ENCODE measurements around the gene PLCB1. TPM values are rescaled to one million over a fixed set of nuclear protein-coding genes. Genes with fewer than 3 reads are reported as not detected.
A peak's percentile ranks its signal among the peaks of the same experiment; 100 is the strongest.

Gene PLCB1
- polyA plus RNA-seq, 12 donors = 7.4 to 17.8 (median 10.6) TPM; not detected in 1

- DNase-seq = no peak
Measured at GRCh38 chr20:8296536-8296935, 164.5 kb downstream of the PLCB1 start.

GRCh38 chr20:8298426-8299043 lies 166.5 kb downstream of the PLCB1 start:
- no peak for DNase-seq

- no peak for DNase-seq
Measured at GRCh38 chr20:8299921-8300320, 167.9 kb downstream of the PLCB1 start.

GRCh38 chr20:8301655-8302054 lies 169.6 kb downstream of the PLCB1 start:
- DNase-seq = no peak

- no peak for DNase-seq
Measured at GRCh38 chr20:8303651-8304050, 171.6 kb downstream of the PLCB1 start.

- no peak for DNase-seq
Measured at GRCh38 chr20:8304124-8304816, 172.2 kb downstream of the PLCB1 start.

- peak; percentile 12 for DNase-seq
Measured at GRCh38 chr20:8305449-8305978, 173.4 kb downstream of the PLCB1 start.

- DNase-seq = no peak
Measured at GRCh38 chr20:8306937-8307336, 174.9 kb downstream of the PLCB1 start.

GRCh38 chr20:8309634-8310033 lies 177.6 kb downstream of the PLCB1 start:
- no peak for DNase-seq

GRCh38 chr20:8310618-8311017 lies 178.6 kb downstream of the PLCB1 start:
- DNase-seq = no peak

- no peak for DNase-seq
Measured at GRCh38 chr20:8313073-8313472, 181.0 kb downstream of the PLCB1 start.

- DNase-seq = no peak
Measured at GRCh38 chr20:8315639-8316573, 183.8 kb downstream of the PLCB1 start.

GRCh38 chr20:8317448-8317847 lies 185.4 kb downstream of the PLCB1 start:
- no peak for DNase-seq

- DNase-seq = no peak
Measured at GRCh38 chr20:8318965-8319625, 187.0 kb downstream of the PLCB1 start.

GRCh38 chr20:8320306-8320705 lies 188.2 kb downstream of the PLCB1 start:
- no peak for DNase-seq

GRCh38 chr20:8321001-8321400 lies 188.9 kb downstream of the PLCB1 start:
- DNase-seq = no peak

GRCh38 chr20:8322662-8323217 lies 190.7 kb downstream of the PLCB1 start:
- DNase-seq = no peak

- DNase-seq = no peak
Measured at GRCh38 chr20:8326191-8326590, 194.1 kb downstream of the PLCB1 start.

GRCh38 chr20:8326899-8327298 lies 194.8 kb downstream of the PLCB1 start:
- DNase-seq = no peak

GRCh38 chr20:8328189-8328588 lies 196.1 kb downstream of the PLCB1 start:
- no peak for DNase-seq

- DNase-seq = no peak
Measured at GRCh38 chr20:8330319-8330784, 198.3 kb downstream of the PLCB1 start.

Measured in muscle of arm (tissue), 12 donors.